A673 (cell line): Measurements from ENCODE around the gene CHD5.

ENCODE experiments used
- CTCF ChIP-seq: fragments of 300-800, 200-600 bp; sonication (generic); conservative IDR thresholded peaks from 2 replicates; pipeline ENCODE4 v1.5.1; 2017; ENCODE audit warnings: low read depth, mild to moderate bottlenecking, antibody characterized with exemption, low read length, moderate library complexity, mixed read lengths
- EZH2 ChIP-seq: fragments of 200-600 bp; sonication (generic); IDR thresholded peaks from 2 replicates; pipeline ENCODE4 v1.6.1; 2017; ENCODE audit warnings: borderline replicate concordance, low read depth, mild to moderate bottlenecking, mixed read lengths, antibody characterized with exemption, low read length; ENCODE audit not compliant: poor library complexity, severe bottlenecking

GRCh38 chr1:6111571-6111970 is 68.5 kb downstream of the CHD5 start:
- TF ChIP-seq CTCF = no peak
- no peak for TF ChIP-seq EZH2
